ENCODE data around the gene GRB7.

GRCh38 chr17:39781031-39781860 is 43.5 kb downstream of the GRB7 start:
- TF ChIP-seq EZH2phosphoT487 (IDR thresholded peaks at IDR 0.05; ENCODE audit: low read depth): no peak
- no peak for TF ChIP-seq CTCF (IDR thresholded peaks at IDR 0.05; ENCODE audit: low read depth, low read length)
